ENCODE data around the gene CCM2.
"Not testable (repeated sequence)": the region's sequence is repeated elsewhere in the genome, so short reads cannot be mapped to it uniquely, and the experiment has no call there.

The CCM2 gene

GRCh38 chr7:45103958-45104843 lies 104.2 kb downstream of the CCM2 start:
- DNase-seq: no peak

- DNase-seq: no peak
Measured at GRCh38 chr7:45104844-45105587, 105.0 kb downstream of the CCM2 start.

GRCh38 chr7:45105588-45106188 lies 105.7 kb downstream of the CCM2 start:
- DNase-seq: no peak

GRCh38 chr7:45106820-45107219 lies 106.8 kb downstream of the CCM2 start:
- DNase-seq: no peak

GRCh38 chr7:45107356-45107755 lies 107.4 kb downstream of the CCM2 start:
- no peak for DNase-seq

- no peak for DNase-seq
Measured at GRCh38 chr7:45108863-45109262, 108.9 kb downstream of the CCM2 start.

- DNase-seq: peak; percentile 99
Measured at GRCh38 chr7:45111298-45112223, 111.6 kb downstream of the CCM2 start, which contains the start of gene TBRG4. Gene TBRG4 (minus strand): TSS chr7:45111697. CDS start chr7:45109237, 2,460 bp downstream.

GRCh38 chr7:45112648-45113047 lies 112.6 kb downstream of the CCM2 start:
- no peak for DNase-seq

- not testable (repeated sequence) for DNase-seq
Measured at GRCh38 chr7:45114257-45114656, 114.3 kb downstream of the CCM2 start.

- DNase-seq: no peak
Measured at GRCh38 chr7:45114926-45115325, 114.9 kb downstream of the CCM2 start.

- no peak for DNase-seq
Measured at GRCh38 chr7:45116048-45116447, 116.0 kb downstream of the CCM2 start.

- no peak for DNase-seq
Measured at GRCh38 chr7:45117582-45117981, 117.6 kb downstream of the CCM2 start.

GRCh38 chr7:45118292-45118691 lies 118.3 kb downstream of the CCM2 start:
- no peak for DNase-seq

- DNase-seq: no peak
Measured at GRCh38 chr7:45118889-45119331, 118.9 kb downstream of the CCM2 start.

GRCh38 chr7:45119550-45119949 lies 119.5 kb downstream of the CCM2 start:
- DNase-seq: no peak

GRCh38 chr7:45122975-45123860 lies 123.2 kb downstream of the CCM2 start:
- no peak for DNase-seq

GRCh38 chr7:45123913-45124710 lies 124.1 kb downstream of the CCM2 start:
- DNase-seq: no peak

GRCh38 chr7:45125193-45125904 lies 125.3 kb downstream of the CCM2 start:
- no peak for DNase-seq

Measured in DMS79 treated with DMSO at 0.1 percent for 48 hours (cell line).